ENCODE results near the gene DR1. TPM values are rescaled to one million over a fixed set of nuclear protein-coding genes. Genes with fewer than 3 reads are reported as not detected.

The DR1 gene
- total and polyA plus RNA-seq, 8 donors, result 3.3 to 26.0 (median 14.0) TPM

DNA sequence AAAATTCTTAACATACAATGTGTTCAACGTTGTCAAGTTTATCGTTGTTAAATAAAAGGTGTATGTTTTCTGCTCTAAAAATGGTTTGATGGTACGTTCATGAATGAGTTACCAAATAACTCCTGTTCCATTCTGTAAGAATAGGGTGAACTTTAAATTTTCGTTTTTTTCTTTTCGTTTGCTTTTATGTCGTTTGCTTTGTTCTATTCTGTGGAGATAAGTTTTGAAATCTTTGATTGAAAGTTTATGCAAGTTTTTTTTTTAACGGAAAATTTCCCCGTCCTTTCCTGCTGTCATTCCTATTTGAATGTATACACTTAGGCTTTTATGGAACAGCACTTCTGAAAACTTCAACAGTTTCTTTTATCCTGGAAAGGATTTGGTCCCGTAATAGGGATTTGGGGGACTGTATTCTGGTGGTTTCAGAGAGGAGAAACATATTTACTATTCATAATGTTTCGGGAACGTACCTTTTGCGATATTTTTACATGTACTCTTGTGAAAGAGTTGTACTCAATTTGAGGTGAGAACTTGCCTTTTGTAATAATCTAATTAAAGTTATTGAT is 1.7 kb downstream of the DR1 start:
- DNase-seq (no peak), FAIRE-seq (no peak), ATAC-seq (no peak)
- Histone ChIP-seq H3K27me3 (no peaks in the 10 kb centered on the region), H3K4me1 (peaks cover 5 to 22% (median 18%) of the 10 kb centered on the region in 3 donors), H3K4me3 (peak overlapping the region; percentile 81 to 96 (median 96)), H3K9me3 (no peaks in the 10 kb centered on the region), H3K36me3 (no peaks in the 10 kb centered on the region), H3K27ac (peak overlapping the region in 2 of 4 donors; percentile 0 to 92)
- WGBS, 2 donors, result 1 to 2% methylated on average over 12 of the region's 12 CpGs
- TF ChIP-seq, protein P1, sequence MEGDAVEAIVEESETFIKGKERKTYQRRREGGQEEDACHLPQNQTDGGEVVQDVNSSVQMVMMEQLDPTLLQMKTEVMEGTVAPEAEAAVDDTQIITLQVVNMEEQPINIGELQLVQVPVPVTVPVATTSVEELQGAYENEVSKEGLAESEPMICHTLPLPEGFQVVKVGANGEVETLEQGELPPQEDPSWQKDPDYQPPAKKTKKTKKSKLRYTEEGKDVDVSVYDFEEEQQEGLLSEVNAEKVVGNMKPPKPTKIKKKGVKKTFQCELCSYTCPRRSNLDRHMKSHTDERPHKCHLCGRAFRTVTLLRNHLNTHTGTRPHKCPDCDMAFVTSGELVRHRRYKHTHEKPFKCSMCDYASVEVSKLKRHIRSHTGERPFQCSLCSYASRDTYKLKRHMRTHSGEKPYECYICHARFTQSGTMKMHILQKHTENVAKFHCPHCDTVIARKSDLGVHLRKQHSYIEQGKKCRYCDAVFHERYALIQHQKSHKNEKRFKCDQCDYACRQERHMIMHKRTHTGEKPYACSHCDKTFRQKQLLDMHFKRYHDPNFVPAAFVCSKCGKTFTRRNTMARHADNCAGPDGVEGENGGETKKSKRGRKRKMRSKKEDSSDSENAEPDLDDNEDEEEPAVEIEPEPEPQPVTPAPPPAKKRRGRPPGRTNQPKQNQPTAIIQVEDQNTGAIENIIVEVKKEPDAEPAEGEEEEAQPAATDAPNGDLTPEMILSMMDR (IDR thresholded peaks at IDR 0.05), result no peak
- intact Hi-C loops (cut with DNase I), result no loop called here

DNA sequence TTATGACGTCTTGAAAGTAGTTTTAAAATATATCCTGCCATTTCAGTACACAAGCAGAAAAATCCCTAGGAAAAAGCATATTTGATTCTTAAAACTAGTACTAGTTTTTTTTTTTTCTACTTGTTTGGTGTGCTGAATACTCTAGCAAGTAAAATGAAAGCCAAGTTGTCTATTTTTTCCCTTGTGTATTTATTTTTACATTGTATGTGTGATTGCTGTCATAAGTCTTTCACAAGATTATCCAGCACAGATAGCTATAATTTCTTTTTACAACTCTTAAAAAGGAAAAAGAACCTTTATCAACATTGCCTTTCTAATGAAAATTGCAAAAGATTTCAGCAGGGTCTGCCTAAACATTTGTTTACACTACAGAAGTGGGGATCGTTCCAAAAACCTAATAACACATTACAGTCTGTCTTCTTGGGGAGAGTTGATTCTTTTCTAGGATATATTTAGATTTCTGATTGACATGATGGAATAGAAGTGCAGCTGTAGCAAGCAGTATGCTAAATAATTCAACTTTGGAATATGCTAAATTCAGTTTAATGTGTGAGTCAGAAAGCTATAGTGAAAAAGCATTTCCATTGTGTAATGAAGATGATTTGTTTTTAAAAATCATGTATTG is 2.5 kb downstream of the DR1 start:
- Histone ChIP-seq H3K4me3 (peak overlapping the region in 3 of 4 donors; percentile 81 to 96 (median 95)), H3K4me1 (peaks cover 8 to 22% (median 18%) of the 10 kb centered on the region in 3 donors), H3K36me3 (no peaks in the 10 kb centered on the region), H3K9me3 (no peaks in the 10 kb centered on the region), H3K27me3 (no peaks in the 10 kb centered on the region), H3K27ac (peak overlapping the region in 1 of 4 donors; percentile 0)
- no peak for FAIRE-seq
- intact Hi-C loops (cut with DNase I), result no loop called here
- no peak for DNase-seq
- ATAC-seq, result no peak
- WGBS, 2 donors, result 0 to 1% methylated on average over 2 of the region's 2 CpGs
- TF ChIP-seq, protein P1 (IDR thresholded peaks at IDR 0.05), result no peak

DNA sequence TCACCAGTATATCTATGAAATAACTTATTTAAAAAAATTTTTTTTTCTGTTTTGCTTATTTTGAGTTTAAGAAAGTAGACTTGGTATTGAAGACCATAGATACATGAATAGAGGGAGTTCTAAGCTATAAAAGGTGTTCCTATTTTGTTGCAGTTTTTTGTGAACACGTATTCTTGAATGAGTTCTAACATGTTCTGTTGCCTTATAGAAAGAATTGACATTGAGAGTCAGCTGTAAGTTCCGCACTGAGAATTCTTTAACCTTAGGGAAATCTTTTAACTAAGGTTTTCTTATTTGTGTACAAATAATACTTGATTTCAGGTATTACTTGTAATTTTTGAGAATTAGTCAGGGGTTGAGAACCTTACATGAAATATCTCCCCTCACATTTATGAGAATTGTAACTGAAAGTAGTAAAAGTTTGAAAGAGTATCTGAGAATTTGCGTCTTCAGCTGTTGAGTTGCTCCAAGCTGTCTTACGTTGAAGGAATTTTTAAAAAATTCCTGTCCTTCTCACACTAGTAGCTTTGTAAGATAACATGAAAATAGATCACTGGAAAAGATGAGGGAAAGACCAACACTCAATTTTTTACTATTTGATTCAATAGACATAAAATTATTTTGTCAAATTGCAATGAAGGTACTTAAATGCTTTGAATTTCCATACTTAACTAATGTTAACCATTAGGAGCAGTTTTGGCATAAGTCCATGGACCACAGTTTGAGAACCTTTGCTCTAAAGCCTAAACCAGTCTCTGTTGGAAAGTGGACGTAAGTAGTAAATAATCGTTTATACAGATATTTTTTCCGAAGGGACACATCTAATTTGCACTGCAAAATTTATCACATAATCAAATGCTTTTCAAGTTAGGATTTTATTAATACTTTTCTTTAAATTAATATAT is 3.8 kb downstream of the DR1 start:
- peaks cover 18 to 28% (median 23%) of the 10 kb centered on the region in 3 donors for H3K4me1 ChIP-seq
- 36 to 41% methylated on average over 7 of the region's 7 CpGs for WGBS, 2 donors
- H3K4me3 ChIP-seq, result peak overlapping the region in 2 of 4 donors; percentile 5 to 95
- FAIRE-seq (no peak), ATAC-seq (no peak), DNase-seq (no peak)
- no peak overlapping the region for H3K27ac ChIP-seq
- peaks cover 0 to 8% (median 0%) of the 10 kb centered on the region in 3 donors for H3K36me3 ChIP-seq
- intact Hi-C loops (cut with DNase I), result no loop called here
- TF ChIP-seq, protein P1 (IDR thresholded peaks at IDR 0.05), result no peak
- H3K27me3 ChIP-seq, result no peaks in the 10 kb centered on the region
- H3K9me3 ChIP-seq, result no peaks in the 10 kb centered on the region

DNA sequence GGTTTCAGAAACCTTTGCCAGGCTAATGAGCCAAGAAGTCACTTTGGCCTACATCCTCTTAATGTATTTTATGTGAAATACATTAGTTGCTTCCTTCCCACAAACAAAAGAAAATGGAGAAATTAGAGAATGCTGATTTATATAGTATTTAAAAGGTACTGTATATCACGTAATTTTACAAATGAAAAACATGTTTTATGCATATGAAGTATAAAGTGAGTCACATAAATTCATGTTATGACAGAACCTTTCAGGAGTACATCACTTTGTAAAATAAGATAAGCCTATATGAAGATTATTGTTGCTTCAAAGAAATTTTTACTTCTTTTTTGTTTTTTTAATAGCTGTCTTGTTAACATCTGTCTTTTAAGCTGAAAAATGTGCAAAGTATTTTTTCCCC is 4.6 kb downstream of the DR1 start:
- Histone ChIP-seq H3K36me3 (peaks cover 0 to 15% (median 0%) of the 10 kb centered on the region in 3 donors), H3K9me3 (no peaks in the 10 kb centered on the region), H3K27me3 (no peaks in the 10 kb centered on the region), H3K27ac (no peak overlapping the region), H3K4me1 (peaks cover 18 to 28% (median 23%) of the 10 kb centered on the region in 3 donors), H3K4me3 (no peak overlapping the region)
- TF ChIP-seq, protein P1 (IDR thresholded peaks at IDR 0.05), result no peak
- WGBS, 2 donors, result 92 to 93% methylated on average over 1 of the region's 1 CpG
- intact Hi-C loops (cut with DNase I), result no loop called here
- FAIRE-seq (no peak), ATAC-seq (no peak), DNase-seq (no peak)

All from pancreas (tissue), 10 donors.